HepG2 (cell line): ENCODE measurements around the gene S100A13.

Source experiments
- BRD4 ChIP-seq: sonication (generic); formaldehyde crosslinking; IDR thresholded peaks from 2 replicates; pipeline ENCODE4 v1.4.0; 2020; ENCODE audit warnings: missing genetic modification reagents
- EP300 ChIP-seq, 3 experiments: sonication (generic) in 1 of 3; formaldehyde crosslinking in 1 of 3; IDR thresholded peaks; 2 replicates each; pipeline versions ENCODE4 v1.5.1 to v1.6.1; 2011 to 2020; ENCODE audit warnings: low read depth in 2 of 3, low read length in 2 of 3, borderline replicate concordance in 1 of 3, improper control_type of control experiment in 1 of 3, mild to moderate bottlenecking in 1 of 3, missing genetic modification reagents in 1 of 3, moderate library complexity in 1 of 3
- GABPB1 ChIP-seq: IDR thresholded peaks from 2 replicates; pipeline ENCODE4 v1.6.1; 2016; ENCODE audit warnings: mild to moderate bottlenecking, missing genetic modification reagents, moderate library complexity, missing compliant biosample characterization
- MAZ ChIP-seq, 2 experiments: sonication (generic) in 1 of 2; formaldehyde crosslinking in 1 of 2; IDR thresholded peaks; 2 replicates each; pipeline versions ENCODE4 v1.5.0 to v1.6.1; 2012 to 2020; ENCODE audit warnings: low read depth in 2 of 2, mild to moderate bottlenecking in 2 of 2, borderline replicate concordance in 1 of 2, improper control_type of control experiment in 1 of 2, low read length in 1 of 2, missing genetic modification reagents in 1 of 2, moderate library complexity in 1 of 2
- MED8 ChIP-seq: sonication (generic); formaldehyde crosslinking; IDR thresholded peaks from 2 replicates; pipeline ENCODE4 v1.8.1; 2023; ENCODE audit warnings: mild to moderate bottlenecking, missing genetic modification reagents; ENCODE audit not compliant: insufficient replicate concordance
- NCOA1 ChIP-seq: sonication (generic); formaldehyde crosslinking; IDR thresholded peaks from 2 replicates; pipeline ENCODE4 v1.9.0; 2021; ENCODE audit warnings: missing genetic modification reagents
- RBFOX2 ChIP-seq: fragments of 200-400 bp; formaldehyde crosslinking; IDR thresholded peaks from 2 replicates; pipeline ENCODE4 v1.6.1; 2017; ENCODE audit warnings: low read depth, mild to moderate bottlenecking, low read length
- TARDBP ChIP-seq: sonication (generic); formaldehyde crosslinking; IDR thresholded peaks from 2 replicates; pipeline ENCODE4 v1.8.0; 2022; ENCODE audit warnings: mild to moderate bottlenecking, missing genetic modification reagents
- YEATS4 ChIP-seq: sonication (generic); formaldehyde crosslinking; IDR thresholded peaks from 2 replicates; pipeline ENCODE4 v1.4.0; 2020; ENCODE audit warnings: missing genetic modification reagents, borderline replicate concordance
- ZFY ChIP-seq: sonication (generic); formaldehyde crosslinking; IDR thresholded peaks from 2 replicates; pipeline ENCODE4 v1.4.0; 2020; ENCODE audit warnings: missing genetic modification reagents
- ZNF383 ChIP-seq: sonication (generic); formaldehyde crosslinking; IDR thresholded peaks from 2 replicates; pipeline ENCODE4 v1.4.0; 2020; ENCODE audit warnings: missing genetic modification reagents, mild to moderate bottlenecking, borderline replicate concordance
- TF ChIP-seq, protein P1 (sequence below): sonication (generic); formaldehyde crosslinking; IDR thresholded peaks from 2 replicates; pipeline ENCODE4 v1.9.0; 2021; ENCODE audit warnings: mild to moderate bottlenecking, missing genetic modification reagents
- TF ChIP-seq, protein P2 (sequence below): sonication (generic); formaldehyde crosslinking; IDR thresholded peaks from 2 replicates; pipeline ENCODE4 v1.8.1; 2023; ENCODE audit warnings: mild to moderate bottlenecking, inconsistent platforms, moderate library complexity, missing genetic modification reagents, borderline replicate concordance
- TF ChIP-seq, protein P3 (sequence below): sonication (generic); formaldehyde crosslinking; IDR thresholded peaks from 2 replicates; pipeline ENCODE4 v1.4.0; 2020; ENCODE audit warnings: mild to moderate bottlenecking, missing genetic modification reagents

- TF ChIP-seq RBFOX2 (no peak), NCOA1 (CRISPR knock-in tag) (no peak), GABPB1 (CRISPR knock-in tag) (no peak), YEATS4 (CRISPR knock-in tag) (no peak), ZFY (CRISPR knock-in tag) (no peak), BRD4 (CRISPR knock-in tag) (no peak), EP300 (IDR thresholded peaks at IDR 0.05; ENCODE audit: low read depth in 2 of 2, low read length in 2 of 2) (no peak), EP300 (CRISPR knock-in tag; IDR thresholded peaks at IDR 0.05; ENCODE audit: borderline replicate concordance) (no peak), MAZ (IDR thresholded peaks at IDR 0.05; ENCODE audit: borderline replicate concordance, low read depth, low read length) (no peak), MAZ (CRISPR knock-in tag; IDR thresholded peaks at IDR 0.05; ENCODE audit: low read depth) (no peak), ZNF383 (no peak), MED8 (CRISPR knock-in tag) (no peak), TARDBP (CRISPR knock-in tag) (no peak)
- TF ChIP-seq, protein P1, sequence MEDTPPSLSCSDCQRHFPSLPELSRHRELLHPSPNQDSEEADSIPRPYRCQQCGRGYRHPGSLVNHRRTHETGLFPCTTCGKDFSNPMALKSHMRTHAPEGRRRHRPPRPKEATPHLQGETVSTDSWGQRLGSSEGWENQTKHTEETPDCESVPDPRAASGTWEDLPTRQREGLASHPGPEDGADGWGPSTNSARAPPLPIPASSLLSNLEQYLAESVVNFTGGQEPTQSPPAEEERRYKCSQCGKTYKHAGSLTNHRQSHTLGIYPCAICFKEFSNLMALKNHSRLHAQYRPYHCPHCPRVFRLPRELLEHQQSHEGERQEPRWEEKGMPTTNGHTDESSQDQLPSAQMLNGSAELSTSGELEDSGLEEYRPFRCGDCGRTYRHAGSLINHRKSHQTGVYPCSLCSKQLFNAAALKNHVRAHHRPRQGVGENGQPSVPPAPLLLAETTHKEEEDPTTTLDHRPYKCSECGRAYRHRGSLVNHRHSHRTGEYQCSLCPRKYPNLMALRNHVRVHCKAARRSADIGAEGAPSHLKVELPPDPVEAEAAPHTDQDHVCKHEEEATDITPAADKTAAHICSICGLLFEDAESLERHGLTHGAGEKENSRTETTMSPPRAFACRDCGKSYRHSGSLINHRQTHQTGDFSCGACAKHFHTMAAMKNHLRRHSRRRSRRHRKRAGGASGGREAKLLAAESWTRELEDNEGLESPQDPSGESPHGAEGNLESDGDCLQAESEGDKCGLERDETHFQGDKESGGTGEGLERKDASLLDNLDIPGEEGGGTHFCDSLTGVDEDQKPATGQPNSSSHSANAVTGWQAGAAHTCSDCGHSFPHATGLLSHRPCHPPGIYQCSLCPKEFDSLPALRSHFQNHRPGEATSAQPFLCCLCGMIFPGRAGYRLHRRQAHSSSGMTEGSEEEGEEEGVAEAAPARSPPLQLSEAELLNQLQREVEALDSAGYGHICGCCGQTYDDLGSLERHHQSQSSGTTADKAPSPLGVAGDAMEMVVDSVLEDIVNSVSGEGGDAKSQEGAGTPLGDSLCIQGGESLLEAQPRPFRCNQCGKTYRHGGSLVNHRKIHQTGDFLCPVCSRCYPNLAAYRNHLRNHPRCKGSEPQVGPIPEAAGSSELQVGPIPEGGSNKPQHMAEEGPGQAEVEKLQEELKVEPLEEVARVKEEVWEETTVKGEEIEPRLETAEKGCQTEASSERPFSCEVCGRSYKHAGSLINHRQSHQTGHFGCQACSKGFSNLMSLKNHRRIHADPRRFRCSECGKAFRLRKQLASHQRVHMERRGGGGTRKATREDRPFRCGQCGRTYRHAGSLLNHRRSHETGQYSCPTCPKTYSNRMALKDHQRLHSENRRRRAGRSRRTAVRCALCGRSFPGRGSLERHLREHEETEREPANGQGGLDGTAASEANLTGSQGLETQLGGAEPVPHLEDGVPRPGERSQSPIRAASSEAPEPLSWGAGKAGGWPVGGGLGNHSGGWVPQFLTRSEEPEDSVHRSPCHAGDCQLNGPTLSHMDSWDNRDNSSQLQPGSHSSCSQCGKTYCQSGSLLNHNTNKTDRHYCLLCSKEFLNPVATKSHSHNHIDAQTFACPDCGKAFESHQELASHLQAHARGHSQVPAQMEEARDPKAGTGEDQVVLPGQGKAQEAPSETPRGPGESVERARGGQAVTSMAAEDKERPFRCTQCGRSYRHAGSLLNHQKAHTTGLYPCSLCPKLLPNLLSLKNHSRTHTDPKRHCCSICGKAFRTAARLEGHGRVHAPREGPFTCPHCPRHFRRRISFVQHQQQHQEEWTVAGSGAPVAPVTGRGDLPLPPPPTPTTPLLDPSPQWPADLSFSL (CRISPR knock-in tag): no peak
- TF ChIP-seq, protein P2, sequence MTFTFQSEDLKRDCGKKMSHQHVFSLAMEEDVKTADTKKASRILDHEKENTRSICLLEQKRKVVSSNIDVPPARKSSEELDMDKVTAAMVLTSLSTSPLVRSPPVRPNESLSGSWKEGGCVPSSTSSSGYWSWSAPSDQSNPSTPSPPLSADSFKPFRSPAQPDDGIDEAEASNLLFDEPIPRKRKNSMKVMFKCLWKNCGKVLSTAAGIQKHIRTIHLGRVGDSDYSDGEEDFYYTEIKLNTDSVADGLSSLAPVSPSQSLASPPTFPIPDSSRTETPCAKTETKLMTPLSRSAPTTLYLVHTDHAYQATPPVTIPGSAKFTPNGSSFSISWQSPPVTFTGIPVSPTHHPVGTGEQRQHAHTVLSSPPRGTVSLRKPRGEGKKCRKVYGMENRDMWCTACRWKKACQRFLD (CRISPR knock-in tag): no peak
- TF ChIP-seq, protein P3, sequence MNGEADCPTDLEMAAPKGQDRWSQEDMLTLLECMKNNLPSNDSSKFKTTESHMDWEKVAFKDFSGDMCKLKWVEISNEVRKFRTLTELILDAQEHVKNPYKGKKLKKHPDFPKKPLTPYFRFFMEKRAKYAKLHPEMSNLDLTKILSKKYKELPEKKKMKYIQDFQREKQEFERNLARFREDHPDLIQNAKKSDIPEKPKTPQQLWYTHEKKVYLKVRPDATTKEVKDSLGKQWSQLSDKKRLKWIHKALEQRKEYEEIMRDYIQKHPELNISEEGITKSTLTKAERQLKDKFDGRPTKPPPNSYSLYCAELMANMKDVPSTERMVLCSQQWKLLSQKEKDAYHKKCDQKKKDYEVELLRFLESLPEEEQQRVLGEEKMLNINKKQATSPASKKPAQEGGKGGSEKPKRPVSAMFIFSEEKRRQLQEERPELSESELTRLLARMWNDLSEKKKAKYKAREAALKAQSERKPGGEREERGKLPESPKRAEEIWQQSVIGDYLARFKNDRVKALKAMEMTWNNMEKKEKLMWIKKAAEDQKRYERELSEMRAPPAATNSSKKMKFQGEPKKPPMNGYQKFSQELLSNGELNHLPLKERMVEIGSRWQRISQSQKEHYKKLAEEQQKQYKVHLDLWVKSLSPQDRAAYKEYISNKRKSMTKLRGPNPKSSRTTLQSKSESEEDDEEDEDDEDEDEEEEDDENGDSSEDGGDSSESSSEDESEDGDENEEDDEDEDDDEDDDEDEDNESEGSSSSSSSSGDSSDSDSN (CRISPR knock-in tag): no peak
Observed at GRCh38 chr1:153616917-153617311, 10.4 kb downstream of the S100A13 start.
